GM21526 (cell line): ENCODE measurements around the gene CD80.

Source experiments
- ATAC-seq: cut with Tn5 transposase; IDR thresholded peaks from one replicate; pipeline ENCODE4 v1.9.1; 2021; ENCODE audit warnings: moderate library complexity; ENCODE audit not compliant: unreplicated experiment, low FRiP score

The CD80 gene

DNA sequence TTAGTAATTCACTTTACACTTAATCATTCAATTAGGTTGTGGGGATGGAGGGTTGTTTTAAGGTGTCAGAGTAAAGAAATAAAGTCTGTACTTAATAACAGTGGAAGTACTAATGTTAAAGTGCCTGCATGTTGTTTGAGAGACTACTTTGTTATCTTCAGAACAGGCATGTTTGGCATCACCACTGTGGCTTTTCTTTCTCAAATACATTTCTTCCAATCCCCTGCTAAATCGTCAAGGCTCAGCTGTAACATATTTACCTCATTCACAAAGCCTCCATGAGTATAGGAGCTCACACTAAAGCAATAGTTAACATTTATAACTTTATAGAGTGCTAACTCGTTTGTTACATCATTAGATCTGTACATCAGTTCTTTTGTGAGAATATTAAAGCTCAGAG, 58.5 kb downstream of the CD80 start:
- no peak for ATAC-seq

DNA sequence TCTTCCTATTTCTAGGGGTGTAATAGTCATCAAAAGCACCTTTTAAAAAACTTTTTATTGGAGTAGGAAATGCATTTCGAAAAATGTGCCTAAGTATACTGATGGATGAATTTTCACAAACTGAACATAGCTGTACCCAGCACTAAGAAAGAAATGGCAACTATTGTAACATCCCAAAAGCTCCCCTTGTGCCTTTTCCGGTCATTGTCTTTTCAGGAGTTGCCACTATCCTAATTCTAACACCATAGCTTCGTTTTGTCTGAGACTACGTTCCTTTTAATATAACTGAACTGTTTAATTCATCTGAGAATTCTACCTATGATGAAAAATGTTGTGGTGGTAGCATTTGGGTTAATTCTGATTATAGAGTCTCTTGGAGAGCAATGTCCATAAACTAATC, 59.1 kb downstream of the CD80 start:
- ATAC-seq, result no peak

DNA sequence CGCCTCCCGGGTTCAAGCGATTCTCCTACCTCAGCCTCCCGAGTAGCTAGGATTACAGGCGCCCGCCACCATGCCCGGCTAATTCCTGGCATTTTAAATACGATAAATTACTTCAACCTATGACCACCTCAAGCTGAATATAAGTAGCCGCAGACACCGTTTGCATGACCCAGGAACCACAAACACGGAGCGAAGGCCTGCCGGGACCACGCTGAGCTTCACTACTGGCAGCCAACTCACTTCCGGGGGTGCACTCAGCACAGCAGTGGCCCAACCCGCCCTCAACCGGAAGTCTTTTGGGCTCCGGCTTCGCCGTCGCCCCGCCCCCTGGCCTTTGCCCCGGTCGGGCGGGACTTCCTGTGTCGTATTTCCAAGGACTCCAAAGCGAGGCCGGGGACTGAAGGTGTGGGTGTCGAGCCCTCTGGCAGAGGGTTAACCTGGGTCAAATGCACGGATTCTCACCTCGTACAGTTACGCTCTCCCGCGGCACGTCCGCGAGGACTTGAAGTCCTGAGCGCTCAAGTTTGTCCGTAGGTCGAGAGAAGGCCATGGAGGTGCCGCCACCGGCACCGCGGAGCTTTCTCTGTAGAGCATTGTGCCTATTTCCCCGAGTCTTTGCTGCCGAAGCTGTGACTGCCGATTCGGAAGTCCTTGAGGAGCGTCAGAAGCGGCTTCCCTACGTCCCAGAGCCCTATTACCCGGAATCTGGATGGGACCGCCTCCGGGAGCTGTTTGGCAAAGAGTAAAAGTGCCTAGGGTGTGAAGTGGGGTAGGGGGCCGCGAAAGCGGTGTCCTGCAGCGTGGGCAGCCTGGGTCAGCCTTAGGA, 61.0 kb downstream of the CD80 start, which contains the start of gene TIMMDC1:
TIMMDC1 (plus strand) TSS at position 362 of the 826 bp plus-strand sequence; CDS start at position 549, 187 bp downstream.
- ATAC-seq, result peak; percentile 97

DNA sequence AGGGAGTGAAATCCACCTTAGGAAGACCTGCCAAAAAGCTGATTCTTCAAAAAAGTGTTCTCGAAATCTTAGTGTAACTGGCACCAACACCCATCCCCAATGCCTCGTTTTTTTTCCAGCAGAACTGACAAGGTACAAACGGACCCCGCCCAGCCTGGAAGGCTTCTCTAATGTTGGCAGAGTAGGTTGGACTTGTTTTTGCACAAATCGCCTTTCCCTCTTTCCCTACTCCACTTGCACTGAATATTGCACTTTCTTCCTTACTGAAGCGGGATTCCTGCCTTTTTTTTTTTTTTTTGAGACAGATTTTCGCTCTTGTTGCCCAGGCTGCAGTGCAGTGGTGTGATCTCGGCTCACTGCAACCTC, 61.6 kb downstream of the CD80 start:
- ATAC-seq, result no peak

DNA sequence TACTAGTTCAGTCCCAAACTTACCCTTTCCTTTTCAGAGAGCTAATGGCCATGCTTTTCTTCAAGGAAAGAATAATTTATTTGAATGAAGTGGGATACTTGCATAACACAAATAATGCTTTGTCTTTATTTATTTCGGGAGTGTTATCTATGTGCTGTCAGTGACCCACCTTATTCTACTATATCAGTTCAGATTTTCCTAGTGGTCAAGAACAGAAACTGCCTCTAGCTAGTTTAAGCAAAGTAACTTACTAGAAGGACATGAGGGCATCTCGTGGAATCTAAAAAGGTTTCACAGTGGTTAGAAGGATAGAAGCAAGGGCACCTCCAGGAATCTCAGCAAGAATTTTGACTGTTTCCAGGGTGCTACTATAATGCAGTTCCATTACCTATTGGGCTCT, 64.8 kb downstream of the CD80 start:
- ATAC-seq, result no peak

DNA sequence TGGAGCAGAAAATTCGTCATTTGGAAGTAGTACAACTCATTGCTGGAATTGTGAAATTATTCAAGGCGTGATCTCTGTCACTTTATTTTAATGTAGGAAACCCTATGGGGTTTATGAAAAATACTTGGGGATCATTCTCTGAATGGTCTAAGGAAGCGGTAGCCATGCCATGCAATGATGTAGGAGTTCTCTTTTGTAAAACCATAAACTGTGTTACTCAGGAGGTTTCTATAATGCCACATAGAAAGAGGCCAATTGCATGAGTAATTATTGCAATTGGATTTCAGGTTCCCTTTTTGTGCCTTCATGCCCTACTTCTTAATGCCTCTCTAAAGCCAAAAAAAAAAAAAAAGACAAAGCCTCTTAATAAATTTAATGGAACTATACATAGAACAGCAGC, 66.6 kb downstream of the CD80 start:
- ATAC-seq, result no peak

DNA sequence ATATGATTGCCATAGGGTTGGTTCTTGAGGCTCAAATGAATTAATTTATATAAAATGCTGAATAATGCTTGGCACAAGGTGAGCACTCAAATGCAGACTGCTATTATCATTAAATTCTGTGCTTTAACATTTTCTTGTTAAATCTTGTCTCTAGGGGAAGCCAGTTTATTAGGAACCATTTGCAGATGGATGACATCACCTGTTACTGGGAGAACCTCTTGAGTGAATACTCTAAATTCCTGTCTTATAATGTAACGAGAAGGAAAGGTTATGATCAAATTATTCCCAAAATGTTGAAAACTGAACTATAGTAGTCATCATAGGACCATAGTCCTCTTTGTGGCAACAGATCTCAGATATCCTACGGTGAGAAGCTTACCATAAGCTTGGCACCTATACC, 67.3 kb downstream of the CD80 start:
- no peak for ATAC-seq

DNA sequence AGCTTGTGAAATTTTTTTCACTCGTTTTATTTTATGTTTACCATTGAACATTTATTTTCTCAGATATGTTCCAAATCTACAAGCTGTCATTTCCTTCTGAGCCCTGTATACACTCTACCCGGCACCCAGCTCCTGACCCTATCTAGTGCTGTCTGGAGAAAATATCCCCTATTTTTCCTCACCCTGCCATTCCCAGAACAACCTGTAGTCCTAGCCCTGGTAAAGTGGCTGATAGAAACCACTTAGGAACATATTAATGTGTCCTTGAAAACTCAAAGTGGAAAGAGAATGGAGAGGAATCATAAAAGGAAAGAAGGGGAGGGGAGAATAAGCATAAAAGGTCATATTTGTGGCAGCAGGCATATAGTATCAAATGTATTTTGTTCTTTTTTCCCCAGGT, 69.3 kb downstream of the CD80 start:
- no peak for ATAC-seq

DNA sequence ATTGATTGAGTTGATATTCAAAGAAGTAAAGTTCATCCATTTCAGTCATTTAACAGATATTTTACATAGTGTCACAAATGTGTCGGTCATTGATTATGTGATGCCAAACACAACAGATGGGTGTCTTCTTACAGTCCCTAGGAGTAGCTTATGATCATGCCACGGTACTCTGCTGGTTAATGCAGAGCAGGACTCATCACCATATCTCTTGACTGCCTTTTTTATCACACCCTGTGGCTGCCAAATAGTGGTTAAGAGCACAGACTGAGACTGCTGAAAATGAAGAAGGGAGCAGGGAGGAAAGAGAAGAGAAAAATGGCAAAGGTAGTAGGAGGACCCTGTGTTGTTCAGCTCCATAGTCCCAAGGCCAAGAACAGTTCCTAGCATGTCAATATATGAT, 73.9 kb downstream of the CD80 start:
- no peak for ATAC-seq

DNA sequence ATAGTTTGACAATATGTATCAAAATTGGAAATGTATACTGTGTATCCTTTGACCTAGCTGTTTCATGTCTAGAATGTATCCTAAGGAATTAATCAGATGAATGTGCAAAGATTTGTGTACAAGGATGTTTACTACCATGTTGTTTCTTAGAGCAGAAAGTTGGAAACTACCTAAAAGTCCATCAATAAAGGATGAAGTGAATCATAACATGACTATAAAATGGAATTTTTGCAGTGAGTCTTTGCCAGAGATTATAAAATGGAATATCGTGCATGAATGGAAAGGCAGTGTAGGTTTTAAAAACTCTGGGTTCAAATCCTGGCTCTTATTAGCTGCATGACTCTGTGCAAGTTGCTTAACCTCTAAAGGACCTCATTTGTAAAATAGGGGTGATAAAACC, 76.3 kb downstream of the CD80 start:
- ATAC-seq, result no peak

DNA sequence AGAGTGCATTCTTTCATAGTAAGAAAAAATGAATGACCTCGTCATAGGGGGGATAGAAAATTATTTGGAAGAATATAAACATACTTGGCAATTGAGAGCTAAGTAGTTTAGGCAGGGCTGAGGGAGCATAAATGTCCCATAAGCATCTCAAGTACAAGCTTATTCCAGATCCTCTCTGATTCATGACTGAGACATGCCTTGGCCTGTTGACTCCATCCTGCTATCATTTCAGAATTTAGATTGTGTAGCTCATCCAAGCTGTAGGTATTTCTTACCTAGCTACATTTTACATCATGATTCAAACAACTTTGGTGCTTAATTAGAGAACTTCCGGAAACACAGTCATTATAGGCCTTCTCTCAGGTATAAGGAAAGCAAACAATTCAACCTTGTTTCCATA, 78.3 kb downstream of the CD80 start:
- no peak for ATAC-seq
